Body of pancreas (tissue), 4 donors: ENCODE results near the gene TMEM222. TPM values are rescaled to one million over a fixed set of nuclear protein-coding genes. Genes with fewer than 3 reads are reported as not detected.

Source experiments
- ATAC-seq: fragments of 150-250 bp; one replicate; pipeline ENCODE4 v1.9.1; 2016
- DNase-seq, 4 donors: peaks; one replicate each; pipeline ENCODE4 v3.0.0-alpha.2; 2019
- H3K27ac ChIP-seq, 4 donors: fragments of 200-600 bp; sonication (generic); 1 replicate in 3 of 4; 2 replicates in 1 of 4; pipeline versions ENCODE4 v1.5.1 to v1.6.1; 2016 to 2019; ENCODE audit warnings: mild to moderate bottlenecking in 1 of 4, mixed read lengths in 1 of 4, moderate library complexity in 1 of 4
- H3K27me3 ChIP-seq, 2 donors: fragments of 200-600 bp; sonication (generic); one replicate each; pipeline ENCODE4 v1.6.0; 2016; ENCODE audit warnings: mild to moderate bottlenecking in 1 of 2
- H3K36me3 ChIP-seq, 2 donors: fragments of 200-600 bp; sonication (generic); replicated peaks in 1 of 2; 2 replicates each; pipeline ENCODE4 v1.5.1; 2016; ENCODE audit warnings: low read depth in 2 of 2; ENCODE audit not compliant: insufficient read depth in 1 of 2
- H3K4me1 ChIP-seq: fragments of 200-600 bp; sonication (generic); one replicate; pipeline ENCODE4 v1.6.0; 2016
- H3K4me3 ChIP-seq, 2 donors: fragments of 200-600 bp; sonication (generic); 1 replicate in 1 of 2; 2 replicates in 1 of 2; pipeline ENCODE4 v1.5.1; 2016 to 2019
- H3K9me3 ChIP-seq, 3 donors: fragments of 200-600 bp; sonication (generic); 1 replicate in 2 of 3; 2 replicates in 1 of 3; pipeline ENCODE4 v1.5.1; 2016
- CTCF ChIP-seq, 7 experiments: fragments of 450-650 bp in 4 of 7; fragments of 200-600 bp in 3 of 7; sonication (generic) in 3 of 7; IDR thresholded peaks; one replicate each; pipeline ENCODE4 v1.5.1; 2016 to 2019; ENCODE audit warnings: antibody characterized with exemption in 7 of 7
- POLR2A ChIP-seq, 3 donors: fragments of 450-650 bp; IDR thresholded peaks; one replicate each; pipeline ENCODE4 v1.6.1; 2016; ENCODE audit warnings: antibody characterized with exemption in 3 of 3, mild to moderate bottlenecking in 2 of 3
- WGBS, 2 donors: methylation state at CpG; one replicate each; pipeline ENCODE4 v1.1.5; 2017; 5-methylcytosine and 5-hydroxymethylcytosine counted together
- intact Hi-C: fragments of 100-400 bp; cut with DNase I; formaldehyde crosslinking; loops from one replicate; pipeline ENCODE4 v1.15.1; 2023
- total RNA-seq, 2 donors: library from RNA; depleted of rRNA; stranded (reverse); fragments of >200 nt; gene quantifications; one replicate each; pipeline ENCODE4 v1.1.0, GENCODE V29; 2016

Gene TMEM222
- total RNA-seq, 2 donors from 2014 or later, result 8.6 to 20.0 TPM

GRCh38 chr1:27342391-27342777 is 20.4 kb downstream of the TMEM222 start:
- Histone ChIP-seq H3K4me1 (peaks cover 27% of the 10 kb centered on the region), H3K9me3 (no peaks in the 10 kb centered on the region), H3K27me3 (no peaks in the 10 kb centered on the region), H3K4me3 (peak overlapping the region; percentile 37 to 63), H3K27ac (peak overlapping the region; percentile 69 to 85 (median 82)), H3K36me3 (no peaks in the 10 kb centered on the region)
- WGBS, 2 donors, result 13% methylated on average over 8 of the region's 8 CpGs; no CpG with 5 or more reads in 1 of the 2 donors
- no peak for TF ChIP-seq CTCF (IDR thresholded peaks at IDR 0.05)
- TF ChIP-seq POLR2A (IDR thresholded peaks at IDR 0.05), result no peak
- intact Hi-C loops, result no loop called here
- DNase-seq, result no peak
- peak; percentile 19 for ATAC-seq

- WGBS, 2 donors, result 15 to 18% methylated on average over 5 to 31 of the region's 31 CpGs
- DNase-seq, result peak; percentile 69 to 88 (median 80)
- peak overlapping the region; percentile 69 to 85 (median 82) for H3K27ac ChIP-seq
- intact Hi-C loops, result no loop called here
- H3K4me3 ChIP-seq, result peak overlapping the region; percentile 37 to 63
- H3K9me3 ChIP-seq, result no peaks in the 10 kb centered on the region
- no peaks in the 10 kb centered on the region for H3K36me3 ChIP-seq
- peak; percentile 70 for ATAC-seq
- TF ChIP-seq POLR2A (IDR thresholded peaks at IDR 0.05) (peak; percentile 53 to 64 (median 55)), CTCF (IDR thresholded peaks at IDR 0.05) (no peak)
- peaks cover 27% of the 10 kb centered on the region for H3K4me1 ChIP-seq
- H3K27me3 ChIP-seq, result no peaks in the 10 kb centered on the region
Observed at GRCh38 chr1:27342778-27343638, 21.0 kb downstream of the TMEM222 start.

GRCh38 chr1:27343639-27344025 is 21.7 kb downstream of the TMEM222 start:
- 18 to 38% methylated on average over 5 of the region's 5 CpGs for WGBS, 2 donors

GRCh38 chr1:27345272-27345671 is 23.3 kb downstream of the TMEM222 start:
- Histone ChIP-seq H3K27me3 (no peaks in the 10 kb centered on the region), H3K4me1 (peaks cover 43% of the 10 kb centered on the region), H3K9me3 (no peaks in the 10 kb centered on the region), H3K4me3 (no peak overlapping the region), H3K36me3 (no peaks in the 10 kb centered on the region), H3K27ac (no peak overlapping the region)
- 94 to 96% methylated on average over 9 to 12 of the region's 12 CpGs for WGBS, 2 donors
- intact Hi-C loops, result no loop called here
- no peak for DNase-seq
- TF ChIP-seq POLR2A (IDR thresholded peaks at IDR 0.05) (no peak), CTCF (IDR thresholded peaks at IDR 0.05) (no peak)
- no peak for ATAC-seq

More at GRCh38 chr1:27343639-27344025, 21.7 kb downstream of the TMEM222 start:
- no peaks in the 10 kb centered on the region for H3K36me3 ChIP-seq
- ATAC-seq (no peak), DNase-seq (no peak)
- no peaks in the 10 kb centered on the region for H3K27me3 ChIP-seq
- H3K4me1 ChIP-seq, result peaks cover 27% of the 10 kb centered on the region
- intact Hi-C loops, result no loop called here
- peak overlapping the region; percentile 37 to 63 for H3K4me3 ChIP-seq
- H3K9me3 ChIP-seq, result no peaks in the 10 kb centered on the region
- TF ChIP-seq CTCF (IDR thresholded peaks at IDR 0.05) (no peak), POLR2A (IDR thresholded peaks at IDR 0.05) (no peak)
- H3K27ac ChIP-seq, result peak overlapping the region; percentile 69 to 85 (median 82)
